HepG2 (cell line): ENCODE data around the gene MTA1.

Source experiments
- POLR2AphosphoS5 ChIP-seq: IDR thresholded peaks from 2 replicates; pipeline ENCODE4 v1.6.1; 2012; ENCODE audit warnings: low read depth, low read length
- PRPF4 ChIP-seq: fragments of 200-400 bp; formaldehyde crosslinking; IDR thresholded peaks from 2 replicates; pipeline ENCODE4 v1.6.1; 2016; ENCODE audit warnings: low read length, low read depth; ENCODE audit not compliant: poor library complexity, severe bottlenecking
- ZKSCAN5 ChIP-seq: sonication (generic); formaldehyde crosslinking; IDR thresholded peaks from 2 replicates; pipeline ENCODE4 v1.5.1; 2020; ENCODE audit warnings: mild to moderate bottlenecking, missing genetic modification reagents
- ZNF670 ChIP-seq: sonication (generic); formaldehyde crosslinking; IDR thresholded peaks from 2 replicates; pipeline ENCODE4 v1.8.0; 2022; ENCODE audit warnings: mild to moderate bottlenecking, missing genetic modification reagents, borderline replicate concordance

GRCh38 chr14:105413544-105413886 lies 6.1 kb upstream of the MTA1 start:
- TF ChIP-seq ZNF670 (no peak), PRPF4 (no peak), POLR2AphosphoS5 (no peak), ZKSCAN5 (no peak)
